ENCODE data around the gene HMGB3.

GRCh38 chrX:150968862-150969720, 14.0 kb upstream of the HMGB3 start:
- TF ChIP-seq, protein P1, sequence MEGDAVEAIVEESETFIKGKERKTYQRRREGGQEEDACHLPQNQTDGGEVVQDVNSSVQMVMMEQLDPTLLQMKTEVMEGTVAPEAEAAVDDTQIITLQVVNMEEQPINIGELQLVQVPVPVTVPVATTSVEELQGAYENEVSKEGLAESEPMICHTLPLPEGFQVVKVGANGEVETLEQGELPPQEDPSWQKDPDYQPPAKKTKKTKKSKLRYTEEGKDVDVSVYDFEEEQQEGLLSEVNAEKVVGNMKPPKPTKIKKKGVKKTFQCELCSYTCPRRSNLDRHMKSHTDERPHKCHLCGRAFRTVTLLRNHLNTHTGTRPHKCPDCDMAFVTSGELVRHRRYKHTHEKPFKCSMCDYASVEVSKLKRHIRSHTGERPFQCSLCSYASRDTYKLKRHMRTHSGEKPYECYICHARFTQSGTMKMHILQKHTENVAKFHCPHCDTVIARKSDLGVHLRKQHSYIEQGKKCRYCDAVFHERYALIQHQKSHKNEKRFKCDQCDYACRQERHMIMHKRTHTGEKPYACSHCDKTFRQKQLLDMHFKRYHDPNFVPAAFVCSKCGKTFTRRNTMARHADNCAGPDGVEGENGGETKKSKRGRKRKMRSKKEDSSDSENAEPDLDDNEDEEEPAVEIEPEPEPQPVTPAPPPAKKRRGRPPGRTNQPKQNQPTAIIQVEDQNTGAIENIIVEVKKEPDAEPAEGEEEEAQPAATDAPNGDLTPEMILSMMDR (IDR thresholded peaks at IDR 0.05; ENCODE audit: insufficient read depth, low read length), result no peak
- TF ChIP-seq REST (IDR thresholded peaks at IDR 0.05; ENCODE audit: insufficient replicate concordance, low read depth) (no peak), POLR2AphosphoS5 (IDR thresholded peaks at IDR 0.05; ENCODE audit: low read depth) (no peak), GABPA (IDR thresholded peaks at IDR 0.05; ENCODE audit: low read depth) (no peak)

All from HL-60 (cell line).